HEK293 (cell line): ENCODE results near the gene RFNG.

Source experiments
- EGR2 ChIP-seq: fragments of 450-650 bp; formaldehyde crosslinking; IDR thresholded peaks from 2 replicates; pipeline ENCODE4 v1.5.1; 2016; ENCODE audit warnings: low read depth, missing biosample characterization, missing genetic modification characterization
- ELK4 ChIP-seq: IDR thresholded peaks from 2 replicates; pipeline ENCODE4 v1.6.1; 2011; ENCODE audit warnings: mild to moderate bottlenecking, low read depth, low read length, borderline replicate concordance
- GLIS1 ChIP-seq: fragments of 450-650 bp; formaldehyde crosslinking; IDR thresholded peaks from 2 replicates; pipeline ENCODE4 v1.5.1; 2016; ENCODE audit warnings: missing biosample characterization, missing genetic modification characterization
- GLIS2 ChIP-seq: fragments of 450-650 bp; formaldehyde crosslinking; IDR thresholded peaks from 2 replicates; pipeline ENCODE4 v1.5.1; 2016; ENCODE audit warnings: missing biosample characterization, missing genetic modification characterization
- KLF1 ChIP-seq: fragments of 450-650 bp; formaldehyde crosslinking; IDR thresholded peaks from 2 replicates; pipeline ENCODE4 v1.5.1; 2016; ENCODE audit warnings: missing biosample characterization, missing genetic modification characterization
- KLF17 ChIP-seq: fragments of 450-650 bp; formaldehyde crosslinking; IDR thresholded peaks from 2 replicates; pipeline ENCODE4 v1.5.1; 2016; ENCODE audit warnings: missing biosample characterization, missing genetic modification characterization
- KLF8 ChIP-seq: fragments of 450-650 bp; formaldehyde crosslinking; IDR thresholded peaks from 2 replicates; pipeline ENCODE4 v1.5.1; 2016; ENCODE audit warnings: missing biosample characterization, missing genetic modification characterization
- OVOL3 ChIP-seq: fragments of 450-650 bp; formaldehyde crosslinking; IDR thresholded peaks from 2 replicates; pipeline ENCODE4 v1.5.1; 2016; ENCODE audit warnings: missing biosample characterization, missing genetic modification characterization
- PRDM1 ChIP-seq: fragments of 450-650 bp; formaldehyde crosslinking; IDR thresholded peaks from 2 replicates; pipeline ENCODE4; 2016; ENCODE audit warnings: missing biosample characterization, missing genetic modification characterization
- PRDM10 ChIP-seq: fragments of 450-650 bp; formaldehyde crosslinking; IDR thresholded peaks from 2 replicates; pipeline ENCODE4 v1.5.1; 2016; ENCODE audit warnings: missing biosample characterization, missing genetic modification characterization
- SP2 ChIP-seq: fragments of 450-650 bp; formaldehyde crosslinking; IDR thresholded peaks from 2 replicates; pipeline ENCODE4 v1.5.1; 2016; ENCODE audit warnings: missing biosample characterization, missing genetic modification characterization
- ZBTB1 ChIP-seq: fragments of 450-650 bp; formaldehyde crosslinking; IDR thresholded peaks from 2 replicates; pipeline ENCODE4 v1.5.1; 2016; ENCODE audit warnings: missing biosample characterization, missing genetic modification characterization
- ZBTB17 ChIP-seq: fragments of 450-650 bp; formaldehyde crosslinking; IDR thresholded peaks from 2 replicates; pipeline ENCODE4 v1.5.1; 2016; ENCODE audit warnings: missing biosample characterization, missing genetic modification characterization
- ZBTB26 ChIP-seq: fragments of 450-650 bp; formaldehyde crosslinking; optimal IDR thresholded peaks from 2 replicates; pipeline ENCODE3; 2016; ENCODE audit warnings: missing biosample characterization, mild to moderate bottlenecking, missing genetic modification characterization
- ZBTB7A ChIP-seq: fragments of 450-650 bp; formaldehyde crosslinking; IDR thresholded peaks from 2 replicates; pipeline ENCODE4 v1.5.1; 2016; ENCODE audit warnings: low read depth, missing biosample characterization, missing genetic modification characterization
- ZEB2 ChIP-seq: fragments of 450-650 bp; formaldehyde crosslinking; IDR thresholded peaks from 2 replicates; pipeline ENCODE4 v1.5.1; 2016; ENCODE audit warnings: missing biosample characterization, missing genetic modification characterization
- ZFHX2 ChIP-seq: fragments of 450-650 bp; formaldehyde crosslinking; conservative IDR thresholded peaks from 2 replicates; pipeline ENCODE4 v1.5.1; 2016; ENCODE audit warnings: missing biosample characterization, missing genetic modification characterization
- ZIC2 ChIP-seq: fragments of 450-650 bp; formaldehyde crosslinking; IDR thresholded peaks from 2 replicates; pipeline ENCODE4 v1.5.1; 2016; ENCODE audit warnings: missing biosample characterization, missing genetic modification characterization
- ZNF155 ChIP-seq: fragments of 450-650 bp; formaldehyde crosslinking; IDR thresholded peaks from 2 replicates; pipeline ENCODE4 v1.5.1; 2016; ENCODE audit warnings: missing biosample characterization, missing genetic modification characterization
- ZNF174 ChIP-seq: fragments of 450-650 bp; formaldehyde crosslinking; IDR thresholded peaks from 2 replicates; pipeline ENCODE4 v1.5.0; 2017; ENCODE audit warnings: missing biosample characterization, mild to moderate bottlenecking, missing genetic modification characterization
- ZNF24 ChIP-seq: fragments of 450-650 bp; formaldehyde crosslinking; IDR thresholded peaks from 2 replicates; pipeline ENCODE4 v1.5.1; 2016; ENCODE audit warnings: missing biosample characterization, missing genetic modification characterization
- ZNF350 ChIP-seq: fragments of 450-650 bp; formaldehyde crosslinking; IDR thresholded peaks from 2 replicates; pipeline ENCODE4 v1.5.0; 2017; ENCODE audit warnings: missing biosample characterization, mild to moderate bottlenecking, missing genetic modification characterization
- ZNF366 ChIP-seq: fragments of 450-650 bp; formaldehyde crosslinking; conservative IDR thresholded peaks from 2 replicates; pipeline ENCODE4 v1.5.1; 2016; ENCODE audit warnings: missing biosample characterization, missing genetic modification characterization
- ZNF423 ChIP-seq: fragments of 450-650 bp; formaldehyde crosslinking; IDR thresholded peaks from 2 replicates; pipeline ENCODE4 v1.5.1; 2016; ENCODE audit warnings: missing biosample characterization, missing genetic modification characterization
- ZNF548 ChIP-seq: fragments of 450-650 bp; formaldehyde crosslinking; IDR thresholded peaks from 2 replicates; pipeline ENCODE4 v1.5.1; 2016; ENCODE audit warnings: missing biosample characterization, missing genetic modification characterization
- ZNF561 ChIP-seq: fragments of 450-650 bp; IDR thresholded peaks from 2 replicates; pipeline ENCODE4 v1.5.1; 2018; ENCODE audit warnings: missing biosample characterization, missing genetic modification characterization, borderline replicate concordance
- ZNF629 ChIP-seq: fragments of 450-650 bp; formaldehyde crosslinking; IDR thresholded peaks from 2 replicates; pipeline ENCODE4 v1.5.1; 2017; ENCODE audit warnings: missing biosample characterization, missing genetic modification characterization
- ZNF654 ChIP-seq: fragments of 450-650 bp; formaldehyde crosslinking; IDR thresholded peaks from 2 replicates; pipeline ENCODE4 v1.5.1; 2016; ENCODE audit warnings: low read depth, missing biosample characterization, missing genetic modification characterization
- ZNF76 ChIP-seq: fragments of 450-650 bp; formaldehyde crosslinking; IDR thresholded peaks from 2 replicates; pipeline ENCODE4; 2016; ENCODE audit warnings: low read depth, missing biosample characterization, missing genetic modification characterization, borderline replicate concordance
- ZNF777 ChIP-seq: fragments of 450-650 bp; formaldehyde crosslinking; IDR thresholded peaks from 2 replicates; pipeline ENCODE4 v1.5.1; 2017; ENCODE audit warnings: missing biosample characterization, missing genetic modification characterization, borderline replicate concordance
- TF ChIP-seq, protein P1 (sequence below): fragments of 450-650 bp; formaldehyde crosslinking; IDR thresholded peaks from 2 replicates; pipeline ENCODE4 v1.5.1; 2017; ENCODE audit warnings: missing biosample characterization, missing genetic modification characterization

The RFNG gene

DNA sequence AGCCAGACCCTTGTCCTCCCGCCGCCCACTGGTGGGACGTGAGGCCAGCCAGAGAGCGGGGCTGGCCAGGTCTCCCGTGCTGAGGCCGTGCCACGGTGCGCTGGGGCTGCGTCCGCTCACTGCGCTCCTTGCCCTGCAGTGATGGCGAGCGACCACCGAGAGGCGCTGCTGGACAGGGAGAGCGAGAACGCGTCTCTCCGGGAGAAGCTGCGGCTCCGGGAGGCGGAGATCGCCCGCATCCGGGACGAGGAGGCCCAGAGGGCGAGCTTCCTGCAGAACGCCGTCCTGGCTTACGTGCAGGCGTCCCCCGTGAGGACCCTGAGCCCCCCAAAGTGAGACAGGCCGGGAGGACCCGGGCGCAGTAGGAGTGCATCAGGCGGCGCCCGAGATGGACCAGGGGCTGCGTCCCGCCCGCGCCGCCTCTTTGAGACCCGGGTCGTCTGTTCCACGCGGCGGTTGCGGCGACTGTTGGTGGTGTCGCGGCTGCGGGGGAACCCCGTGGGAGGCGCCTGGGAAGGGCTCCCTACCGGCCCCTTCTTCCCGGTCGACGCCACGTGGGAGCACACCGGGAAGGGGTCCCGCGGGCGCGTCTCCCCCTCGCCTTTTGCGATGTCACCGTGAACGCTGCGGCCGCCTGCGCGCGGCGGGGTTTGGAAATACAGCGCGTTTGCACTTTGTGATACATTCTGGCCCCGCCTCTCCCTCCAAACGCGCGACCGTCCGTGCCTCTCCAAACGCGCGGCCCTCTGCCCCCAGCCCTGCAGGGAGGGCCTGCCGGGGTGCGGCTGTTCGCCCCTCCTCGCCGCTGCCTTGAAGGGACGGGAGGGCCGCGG lies 20.9 kb downstream of the RFNG start (continued):
- 0 out of 2 replicates have a peak, but pooled peaks have one; percentile 23 for TF ChIP-seq PRDM10 (tag by site-specific recombination)
- TF ChIP-seq ZNF561 (tag by site-specific recombination) = peak; percentile 47; the same call in 1 of the 2 replicates
- TF ChIP-seq EGR2 (tag by site-specific recombination) = peak; percentile 60; the same call in 1 of the 2 replicates
- TF ChIP-seq ZNF629 = peak; percentile 57; the same call in 1 of the 2 replicates
- peak; percentile 68; the same call in 1 of the 2 replicates for TF ChIP-seq ZBTB17 (tag by site-specific recombination)
- TF ChIP-seq GLIS2 (tag by site-specific recombination) = peak; percentile 95
- peak; percentile 46; the same call in 1 of the 2 replicates for TF ChIP-seq ZNF423 (tag by site-specific recombination)
- TF ChIP-seq ZNF155 (tag by site-specific recombination) = no peak
- TF ChIP-seq ZBTB26 (tag by site-specific recombination) = peak; percentile 93
- peak; percentile 48; the same call in 1 of the 2 replicates for TF ChIP-seq ZNF777 (tag by site-specific recombination)
- TF ChIP-seq PRDM1 (tag by site-specific recombination) = no peak
- TF ChIP-seq ZNF350 = no peak
- TF ChIP-seq ZNF654 (tag by site-specific recombination) = peak; percentile 77
- TF ChIP-seq KLF8 = peak; percentile 40
- peak; percentile 48 for TF ChIP-seq SP2 (tag by site-specific recombination)
- TF ChIP-seq KLF17 (tag by site-specific recombination) = peak; percentile 74
- TF ChIP-seq ZFHX2 (tag by site-specific recombination) = peak; percentile 62
- TF ChIP-seq ZBTB1 (tag by site-specific recombination) = peak; percentile 89
- TF ChIP-seq ZBTB7A = peak; percentile 65
- no peak for TF ChIP-seq ELK4
- TF ChIP-seq, protein P1, sequence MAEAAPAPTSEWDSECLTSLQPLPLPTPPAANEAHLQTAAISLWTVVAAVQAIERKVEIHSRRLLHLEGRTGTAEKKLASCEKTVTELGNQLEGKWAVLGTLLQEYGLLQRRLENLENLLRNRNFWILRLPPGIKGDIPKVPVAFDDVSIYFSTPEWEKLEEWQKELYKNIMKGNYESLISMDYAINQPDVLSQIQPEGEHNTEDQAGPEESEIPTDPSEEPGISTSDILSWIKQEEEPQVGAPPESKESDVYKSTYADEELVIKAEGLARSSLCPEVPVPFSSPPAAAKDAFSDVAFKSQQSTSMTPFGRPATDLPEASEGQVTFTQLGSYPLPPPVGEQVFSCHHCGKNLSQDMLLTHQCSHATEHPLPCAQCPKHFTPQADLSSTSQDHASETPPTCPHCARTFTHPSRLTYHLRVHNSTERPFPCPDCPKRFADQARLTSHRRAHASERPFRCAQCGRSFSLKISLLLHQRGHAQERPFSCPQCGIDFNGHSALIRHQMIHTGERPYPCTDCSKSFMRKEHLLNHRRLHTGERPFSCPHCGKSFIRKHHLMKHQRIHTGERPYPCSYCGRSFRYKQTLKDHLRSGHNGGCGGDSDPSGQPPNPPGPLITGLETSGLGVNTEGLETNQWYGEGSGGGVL (tag by site-specific recombination) = peak; percentile 12; the same call in 1 of the 2 replicates
- TF ChIP-seq GLIS1 (tag by site-specific recombination) = peak; percentile 87
- TF ChIP-seq ZEB2 = peak; percentile 96
- peak; percentile 30; the same call in 1 of the 2 replicates for TF ChIP-seq ZNF24 (tag by site-specific recombination)
- TF ChIP-seq ZNF174 (tag by site-specific recombination) = no peak
- TF ChIP-seq ZNF366 (tag by site-specific recombination) = 0 out of 2 replicates have a peak, but pooled peaks have one; percentile 16
- no peak for TF ChIP-seq ZNF548 (tag by site-specific recombination)
- TF ChIP-seq ZIC2 = peak; percentile 69
- peak; percentile 44; the same call in 1 of the 2 replicates for TF ChIP-seq ZNF76
- no peak for TF ChIP-seq OVOL3
- peak; percentile 40; the same call in 1 of the 2 replicates for TF ChIP-seq KLF1 (tag by site-specific recombination)
